ENCODE data around the gene RPLP2.

RPLP2 gene

DNA sequence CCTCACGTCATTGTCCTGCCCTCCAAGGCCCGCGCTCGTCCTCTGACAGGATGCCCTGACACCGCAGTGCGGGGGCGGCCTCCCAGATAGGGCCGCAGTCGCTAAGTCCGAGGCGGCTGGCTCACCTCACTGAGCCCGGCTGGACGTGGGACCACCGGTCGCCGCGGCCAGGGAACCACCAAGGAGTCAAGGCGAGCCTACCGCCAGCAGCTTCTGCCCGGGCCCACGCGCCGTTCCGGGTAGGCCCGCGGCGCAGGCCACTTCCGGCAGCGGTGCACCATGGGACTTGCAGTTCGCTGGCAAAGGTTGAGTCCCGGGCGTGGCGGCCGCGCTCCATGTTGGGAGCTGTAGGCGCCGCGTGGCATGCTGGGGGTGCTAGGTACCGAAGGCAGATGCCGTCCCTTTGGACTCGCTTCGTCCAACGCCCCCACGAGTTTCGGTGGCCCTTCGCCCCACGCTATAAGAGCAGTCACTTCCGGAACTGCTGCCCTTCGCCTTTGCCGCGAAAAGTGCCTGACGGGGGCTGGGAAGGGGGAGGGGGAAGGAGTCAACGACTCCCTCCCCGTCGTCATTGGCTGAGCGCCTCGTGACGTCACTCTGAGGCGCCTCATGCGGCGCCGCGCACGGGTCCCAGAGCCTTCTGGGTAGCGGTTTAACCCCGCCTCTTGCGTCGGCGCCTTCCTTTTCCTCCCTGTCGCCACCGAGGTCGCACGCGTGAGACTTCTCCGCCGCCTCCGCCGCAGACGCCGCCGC is at the start of gene RPLP2:
Gene RPLP2 (plus strand): TSS at position 681 of the 753 bp plus-strand sequence. CDS start 268 bp downstream, outside the sequence.
- peak; percentile 97 for DNase-seq

DNA sequence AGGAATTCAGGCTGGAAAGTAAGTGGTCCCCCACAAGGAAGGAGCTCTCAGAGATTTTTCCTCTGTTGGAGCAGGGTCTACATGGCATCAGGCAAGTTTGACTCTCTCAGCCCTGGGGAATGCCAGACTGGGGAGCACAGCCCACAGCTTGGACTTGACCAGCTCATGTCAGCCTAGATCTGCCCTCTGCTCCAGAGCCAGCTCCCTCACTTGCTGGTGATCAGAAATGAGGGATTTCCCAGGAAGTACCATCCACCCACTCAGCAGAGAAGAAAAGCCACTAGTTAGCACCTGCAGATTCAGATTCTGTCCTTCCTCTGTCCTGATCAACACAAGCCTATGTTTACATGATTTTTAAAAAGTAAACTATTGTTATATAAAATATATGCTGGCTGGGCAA is 49.5 kb upstream of the RPLP2 start:
- no peak for DNase-seq

DNA sequence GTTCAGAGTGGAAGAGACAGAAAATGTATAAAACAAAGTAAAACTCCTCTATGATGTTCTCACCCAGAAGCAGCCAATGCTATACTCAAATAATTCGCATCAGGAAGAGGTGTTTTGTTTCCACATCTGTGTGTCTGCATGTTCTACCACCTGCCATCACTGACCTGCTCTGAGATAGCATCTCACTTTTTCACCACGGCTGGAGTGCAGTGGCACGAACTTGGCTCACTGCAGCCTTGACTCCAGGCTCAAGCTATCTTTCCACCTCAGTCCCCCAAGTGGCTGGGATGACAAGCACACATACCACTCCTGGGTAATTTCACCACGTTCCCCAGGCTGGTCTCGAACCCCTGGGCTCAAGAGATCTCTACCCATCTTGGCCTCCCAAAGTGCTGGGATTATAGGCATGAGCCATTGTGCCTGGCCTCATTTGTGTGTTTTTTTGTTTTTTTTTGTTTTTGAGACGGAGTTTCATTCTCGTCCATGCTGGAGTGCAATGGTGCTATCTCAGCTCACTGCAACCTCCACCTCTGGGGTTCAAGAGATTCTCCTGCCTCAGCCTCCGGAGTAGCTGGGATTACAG is 48.1 kb upstream of the RPLP2 start:
- no peak for DNase-seq

DNA sequence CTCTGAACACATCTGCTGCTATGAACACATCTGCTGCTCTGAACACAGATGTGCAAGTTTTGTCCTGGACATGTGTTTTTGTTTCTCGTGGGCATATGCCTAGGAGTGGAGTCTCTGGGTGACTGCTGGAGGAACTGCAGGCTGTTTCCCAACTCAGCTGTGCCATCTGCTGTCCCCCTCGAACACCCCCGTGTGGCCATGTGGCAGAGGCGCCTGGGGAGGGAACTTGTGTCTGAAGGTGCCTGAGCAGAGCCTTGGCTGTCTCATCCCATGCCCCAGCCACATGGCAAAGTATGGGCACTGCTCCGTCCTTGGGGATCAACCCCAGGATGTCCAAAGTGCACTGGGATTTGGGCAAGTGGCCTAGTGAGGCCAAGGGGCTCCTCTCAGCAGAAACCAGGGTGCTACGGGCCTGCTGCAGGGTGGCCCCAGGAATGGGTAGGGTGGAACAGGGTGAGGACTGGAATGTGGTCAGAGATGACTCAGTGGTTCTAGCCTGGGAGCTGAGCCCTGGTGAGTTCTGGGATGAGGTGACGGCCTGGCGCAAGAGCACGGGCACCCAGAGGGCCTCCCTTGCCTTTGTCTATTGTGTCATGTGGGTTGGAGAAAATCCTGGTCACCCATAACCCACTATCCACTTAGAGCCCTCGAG is 47.2 kb upstream of the RPLP2 start:
- no peak for DNase-seq

DNA sequence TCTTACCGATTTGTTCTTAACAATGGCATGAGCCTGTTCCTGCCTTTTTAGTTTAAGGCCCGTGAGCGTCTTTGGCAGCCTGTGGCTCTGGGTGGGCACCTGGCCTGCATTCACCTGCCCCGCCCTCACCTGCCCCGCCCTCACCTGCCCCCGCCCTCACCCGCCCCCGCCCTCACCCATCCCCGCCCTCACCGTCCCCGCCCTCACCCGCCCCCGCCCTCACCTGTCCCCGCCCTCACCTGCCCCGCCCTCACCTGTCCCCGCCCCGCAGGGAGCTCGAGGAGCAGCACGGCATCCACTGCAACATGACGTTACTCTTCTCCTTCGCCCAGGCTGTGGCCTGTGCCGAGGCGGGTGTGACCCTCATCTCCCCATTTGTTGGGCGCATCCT is 46.7 kb upstream of the RPLP2 start:
- DNase-seq, result no peak

DNA sequence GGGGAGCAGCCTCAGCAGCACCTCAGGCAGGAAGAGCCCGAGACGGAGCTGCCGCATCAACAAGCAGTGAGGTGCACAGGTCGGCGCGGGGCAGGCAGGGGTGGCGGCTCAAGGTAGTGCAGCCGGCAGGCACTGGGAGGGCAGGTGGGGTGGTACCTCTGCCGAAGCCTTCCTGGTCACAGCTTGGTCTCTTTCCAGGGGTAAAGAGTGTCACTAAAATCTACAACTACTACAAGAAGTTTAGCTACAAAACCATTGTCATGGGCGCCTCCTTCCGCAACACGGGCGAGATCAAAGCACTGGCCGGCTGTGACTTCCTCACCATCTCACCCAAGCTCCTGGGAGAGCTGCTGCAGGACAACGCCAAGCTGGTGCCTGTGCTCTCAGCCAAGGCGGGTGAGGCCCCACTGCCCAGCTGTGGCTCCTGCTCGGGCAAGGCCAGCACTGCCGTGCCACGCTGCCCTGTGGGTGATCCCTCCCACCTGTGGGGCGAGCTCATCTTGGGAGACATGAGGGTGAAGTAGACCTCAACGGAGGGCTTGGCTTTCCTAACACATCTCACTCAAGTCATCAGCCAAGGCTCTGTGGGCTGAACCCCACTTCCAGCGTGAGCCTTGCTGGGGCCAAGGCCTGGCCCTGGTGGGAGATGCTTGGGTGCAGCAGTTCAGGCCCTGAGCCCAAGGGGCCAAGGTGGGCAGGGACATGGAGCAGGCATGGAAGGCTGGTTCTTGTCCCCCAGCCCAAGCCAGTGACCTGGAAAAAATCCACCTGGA is 46.0 kb upstream of the RPLP2 start:
- DNase-seq, result no peak

DNA sequence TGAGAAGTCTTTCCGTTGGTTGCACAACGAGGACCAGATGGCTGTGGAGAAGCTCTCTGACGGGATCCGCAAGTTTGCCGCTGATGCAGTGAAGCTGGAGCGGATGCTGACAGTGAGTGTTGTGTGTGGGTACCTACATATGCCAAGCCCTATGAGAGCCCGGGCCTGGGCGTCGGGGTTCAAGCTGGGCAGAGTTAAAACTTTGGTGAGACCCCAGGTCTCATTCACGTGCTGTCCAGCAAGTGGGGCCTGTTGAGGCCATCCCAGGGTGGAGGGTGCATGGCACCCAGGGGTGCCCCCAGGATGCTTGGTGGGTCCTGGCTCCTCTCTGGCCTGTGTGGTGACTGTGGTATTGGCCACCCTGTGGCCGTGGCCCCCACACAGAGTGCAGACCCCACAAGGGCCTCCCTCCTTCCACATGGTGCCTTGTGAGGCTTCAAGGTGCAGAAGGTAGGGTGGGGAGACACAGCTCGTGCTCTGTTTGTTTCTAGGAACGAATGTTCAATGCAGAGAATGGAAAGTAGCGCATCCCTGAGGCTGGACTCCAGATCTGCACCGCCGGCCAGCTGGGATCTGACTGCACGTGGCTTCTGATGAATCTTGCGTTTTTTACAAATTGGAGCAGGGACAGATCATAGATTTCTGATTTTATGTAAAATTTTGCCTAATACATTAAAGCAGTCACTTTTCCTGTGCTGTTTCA is 45.3 kb upstream of the RPLP2 start:
- DNase-seq, result no peak

DNA sequence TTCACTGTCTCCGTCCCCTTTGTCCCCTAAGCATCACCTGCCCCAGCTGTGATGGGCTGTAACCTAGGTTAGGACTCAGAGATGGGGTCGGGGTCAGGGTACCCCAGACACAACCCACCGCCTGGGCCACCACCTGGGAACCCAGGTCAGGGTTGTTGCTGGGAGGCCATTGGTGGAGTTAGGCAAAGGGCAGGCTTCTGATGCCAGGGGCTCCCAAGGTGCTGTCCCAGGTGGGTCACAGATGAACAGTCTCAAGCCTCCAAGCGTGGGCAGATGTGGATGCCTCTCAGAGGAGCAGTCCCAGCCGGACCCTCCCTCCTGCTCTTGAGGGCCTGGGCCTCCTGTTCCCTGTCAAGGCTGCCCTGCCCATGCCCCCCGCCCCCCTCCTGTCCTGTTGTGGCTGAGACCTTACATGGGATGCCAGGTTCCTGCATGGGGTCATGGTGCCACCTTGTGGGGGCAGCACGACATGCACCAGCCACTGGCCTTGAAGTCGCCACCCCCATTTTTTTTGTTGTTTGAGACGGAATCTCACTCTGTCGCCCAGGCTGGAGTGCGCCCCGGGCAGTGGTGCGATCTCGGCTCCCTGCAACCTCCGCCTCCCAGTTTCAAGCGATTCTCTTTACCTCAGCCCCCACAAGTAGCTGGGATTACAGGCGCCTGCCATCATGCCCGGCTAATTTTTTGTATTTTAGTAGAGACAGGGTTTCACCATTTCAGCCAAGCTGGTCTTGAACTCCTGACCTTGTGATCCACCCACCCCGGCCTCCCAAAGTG is 44.6 kb upstream of the RPLP2 start:
- DNase-seq, result no peak

DNA sequence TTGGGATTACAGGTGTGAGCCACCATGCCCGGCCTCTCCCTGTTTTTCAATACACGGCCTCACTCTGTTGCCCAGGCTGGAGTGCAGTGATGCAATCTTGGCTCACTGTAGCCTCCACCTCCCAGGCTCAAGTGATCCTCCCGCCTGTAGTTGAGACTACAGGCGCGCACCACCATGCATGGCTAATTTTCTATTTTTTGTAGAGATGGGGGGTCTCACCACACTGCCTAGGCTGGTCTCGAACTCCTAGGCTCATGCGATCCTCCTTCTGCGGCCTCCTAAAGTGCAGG is 44.0 kb upstream of the RPLP2 start:
- no peak for DNase-seq

DNA sequence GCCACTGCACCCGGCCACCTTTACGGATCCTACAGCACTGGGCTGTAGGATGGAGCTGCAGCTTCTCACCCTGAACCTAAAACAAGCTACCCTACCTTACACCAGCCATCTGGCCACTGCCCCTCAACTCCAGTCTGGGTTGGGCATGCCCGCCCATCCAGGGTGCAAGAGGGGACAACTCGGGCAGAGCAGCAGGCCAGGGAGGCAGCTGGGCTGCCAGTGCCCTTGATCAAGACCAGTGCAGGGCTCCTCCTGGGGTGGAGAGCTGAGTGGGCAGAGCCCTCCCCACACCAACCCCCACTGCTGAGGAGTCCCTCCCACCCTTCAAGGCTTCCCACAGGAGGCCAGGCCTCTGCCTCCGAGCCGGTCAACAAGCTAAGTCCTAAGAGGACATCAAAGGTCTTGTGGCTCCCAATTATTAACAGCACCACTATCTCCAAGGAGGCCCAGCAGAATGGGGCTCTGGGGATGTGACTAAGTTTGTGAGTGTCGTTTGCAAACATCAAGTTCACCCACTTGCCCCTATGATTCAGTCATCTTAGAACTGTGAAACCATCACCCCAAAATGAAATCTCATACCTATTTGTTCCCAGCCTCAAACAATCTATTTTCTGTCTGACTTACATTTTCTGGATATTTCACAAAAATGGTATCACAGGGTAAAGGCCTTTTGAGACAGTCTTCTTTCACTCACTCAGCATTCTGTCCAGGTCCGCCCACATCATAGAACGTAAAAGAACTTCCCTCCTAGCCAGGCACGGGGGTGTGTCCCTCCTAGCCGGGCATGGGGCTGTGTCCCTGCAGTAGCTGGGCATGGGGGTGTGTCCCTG is 43.4 kb upstream of the RPLP2 start:
- no peak for DNase-seq

DNA sequence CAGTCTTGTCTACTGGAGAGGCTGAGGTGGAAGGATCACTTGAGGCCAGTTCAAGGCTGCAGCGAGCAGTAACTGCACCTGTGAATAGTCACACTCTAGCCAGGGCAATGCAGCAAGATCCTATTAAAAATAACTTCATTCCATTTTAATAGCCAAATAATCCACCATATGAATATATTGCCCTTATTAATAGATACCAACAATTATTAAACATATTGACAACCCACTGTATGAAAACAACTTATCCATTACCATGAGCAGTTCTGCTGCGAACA is 42.9 kb upstream of the RPLP2 start:
- no peak for DNase-seq

DNA sequence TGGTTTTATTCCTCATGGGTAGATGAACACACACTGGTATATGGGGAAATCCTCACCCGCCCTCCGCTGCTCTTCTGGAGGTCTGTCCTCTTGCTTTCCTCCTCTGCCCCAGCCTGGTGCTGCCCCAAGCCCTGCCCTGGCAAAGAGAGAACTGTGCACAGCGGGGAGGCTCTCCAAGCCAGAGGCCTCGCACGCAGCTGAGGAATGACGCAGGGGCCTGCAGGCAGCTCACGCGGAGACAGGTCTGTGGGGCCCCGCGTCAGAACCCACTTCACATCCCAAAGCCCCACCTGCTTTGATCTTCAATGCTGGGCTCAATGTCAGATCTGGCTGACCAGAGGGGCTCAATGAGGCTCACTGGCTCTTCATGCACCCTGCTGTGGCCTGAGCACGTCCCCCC is 42.5 kb upstream of the RPLP2 start:
- no peak for DNase-seq

DNA sequence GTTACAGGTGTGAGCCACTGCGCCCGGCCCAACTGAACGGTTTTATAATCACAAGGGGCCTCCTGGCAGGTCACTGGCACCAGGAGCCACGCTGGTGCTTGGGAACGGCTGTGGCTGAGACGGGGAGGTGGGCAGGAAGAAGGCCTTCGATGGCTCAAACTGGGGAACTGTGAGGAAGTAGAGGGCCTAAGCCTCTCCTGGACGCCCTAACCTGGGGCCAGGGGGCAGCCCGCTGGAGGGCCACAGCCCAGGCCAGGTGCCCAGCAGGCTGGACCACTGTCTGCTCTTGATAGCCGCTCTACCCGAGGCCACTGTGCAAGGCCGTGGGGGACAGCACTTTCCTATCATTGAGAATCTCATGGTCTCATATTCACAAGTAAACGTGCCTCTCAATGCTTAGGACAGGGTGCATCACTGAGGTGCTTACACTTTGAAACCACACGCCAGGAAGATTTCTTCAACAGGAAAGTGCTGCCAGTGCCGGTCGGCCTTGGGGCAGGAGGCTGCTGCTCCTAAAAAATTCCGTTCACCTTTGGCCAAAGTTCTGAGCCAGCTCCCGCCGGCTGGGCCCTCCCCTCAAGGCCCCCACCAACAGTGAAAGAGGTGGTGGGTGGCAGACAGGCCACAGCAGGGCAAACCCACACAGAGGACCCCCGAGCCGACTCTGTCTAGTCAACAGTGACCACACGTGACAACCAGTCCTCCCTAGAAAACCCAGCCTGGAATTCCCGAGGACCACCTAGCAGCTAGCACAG is 39.7 kb upstream of the RPLP2 start:
- no peak for DNase-seq

DNA sequence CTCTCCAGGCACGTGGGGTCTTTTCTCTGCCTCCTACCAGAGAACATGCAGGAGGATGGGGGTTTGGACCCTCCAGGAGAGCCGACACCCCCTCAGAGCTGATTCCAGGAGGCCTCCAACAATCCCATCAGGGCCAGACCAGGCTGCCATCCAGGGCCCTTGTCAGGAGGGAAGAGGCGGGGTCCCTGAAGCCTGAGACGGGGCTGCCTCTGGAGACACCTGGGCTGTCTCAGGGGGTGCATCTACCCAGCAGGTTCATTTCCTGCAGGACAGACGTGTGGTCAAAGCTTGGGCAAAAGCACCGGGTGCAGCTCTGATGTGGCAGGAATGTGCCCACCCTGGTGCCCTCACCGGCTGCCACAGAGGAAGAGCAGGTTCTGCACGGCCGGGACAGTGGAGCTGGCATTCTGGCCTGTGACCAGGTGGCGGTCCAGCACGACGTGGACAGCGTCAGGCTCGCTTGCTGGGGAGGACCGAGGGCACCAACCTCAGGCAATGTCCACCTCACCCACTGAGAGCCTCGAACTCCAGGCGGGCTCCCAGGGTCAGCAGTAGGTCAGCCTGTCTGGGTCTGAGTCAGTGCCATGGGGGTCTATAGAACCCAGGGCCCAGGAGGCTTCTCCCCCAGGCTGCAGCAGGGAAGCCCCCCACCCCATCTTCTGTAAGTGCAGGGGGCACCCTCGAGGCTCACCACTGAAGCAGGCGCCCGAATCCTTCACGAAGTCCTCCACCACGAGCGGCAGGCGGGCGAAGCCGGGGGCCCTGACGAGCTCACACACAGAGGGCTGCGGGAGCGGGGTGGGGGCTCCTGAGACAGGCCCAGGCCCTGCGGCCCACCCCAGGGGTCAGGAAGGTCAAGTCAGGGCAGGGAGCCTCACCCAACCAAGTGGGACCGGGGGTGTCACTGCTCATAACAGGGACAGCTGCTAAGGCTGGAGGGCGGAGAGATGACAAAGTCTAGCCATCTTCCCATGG is 38.8 kb upstream of the RPLP2 start:
- DNase-seq, result no peak

DNA sequence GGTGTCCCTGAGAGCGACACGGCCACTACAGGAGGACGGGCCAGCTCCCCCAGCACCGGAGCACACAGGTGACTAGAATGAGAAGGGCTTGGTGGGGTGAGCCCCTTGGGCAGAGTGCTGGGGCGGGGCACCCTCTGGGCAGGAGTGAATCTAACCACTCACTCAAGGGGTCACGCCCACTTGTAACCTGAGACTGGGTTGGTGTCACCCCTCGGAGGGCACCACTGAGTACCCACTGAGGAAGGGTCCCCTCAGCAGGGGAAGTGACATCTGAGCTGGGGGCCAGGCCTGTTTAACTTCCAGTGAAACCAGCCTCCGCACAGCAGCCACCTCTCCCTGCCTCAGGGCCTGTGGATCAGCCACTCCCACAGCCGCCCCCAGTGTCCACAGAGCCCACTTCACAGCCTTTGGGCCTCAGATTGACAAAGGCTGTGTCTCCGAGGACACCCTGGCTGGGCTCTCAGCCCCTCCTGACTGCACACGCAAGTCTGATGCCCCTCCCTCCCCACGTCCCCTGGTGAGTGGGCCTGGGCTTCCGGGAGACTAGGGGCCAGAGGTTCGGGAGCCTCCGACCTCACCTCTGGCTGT is 38.1 kb upstream of the RPLP2 start:
- no peak for DNase-seq

DNA sequence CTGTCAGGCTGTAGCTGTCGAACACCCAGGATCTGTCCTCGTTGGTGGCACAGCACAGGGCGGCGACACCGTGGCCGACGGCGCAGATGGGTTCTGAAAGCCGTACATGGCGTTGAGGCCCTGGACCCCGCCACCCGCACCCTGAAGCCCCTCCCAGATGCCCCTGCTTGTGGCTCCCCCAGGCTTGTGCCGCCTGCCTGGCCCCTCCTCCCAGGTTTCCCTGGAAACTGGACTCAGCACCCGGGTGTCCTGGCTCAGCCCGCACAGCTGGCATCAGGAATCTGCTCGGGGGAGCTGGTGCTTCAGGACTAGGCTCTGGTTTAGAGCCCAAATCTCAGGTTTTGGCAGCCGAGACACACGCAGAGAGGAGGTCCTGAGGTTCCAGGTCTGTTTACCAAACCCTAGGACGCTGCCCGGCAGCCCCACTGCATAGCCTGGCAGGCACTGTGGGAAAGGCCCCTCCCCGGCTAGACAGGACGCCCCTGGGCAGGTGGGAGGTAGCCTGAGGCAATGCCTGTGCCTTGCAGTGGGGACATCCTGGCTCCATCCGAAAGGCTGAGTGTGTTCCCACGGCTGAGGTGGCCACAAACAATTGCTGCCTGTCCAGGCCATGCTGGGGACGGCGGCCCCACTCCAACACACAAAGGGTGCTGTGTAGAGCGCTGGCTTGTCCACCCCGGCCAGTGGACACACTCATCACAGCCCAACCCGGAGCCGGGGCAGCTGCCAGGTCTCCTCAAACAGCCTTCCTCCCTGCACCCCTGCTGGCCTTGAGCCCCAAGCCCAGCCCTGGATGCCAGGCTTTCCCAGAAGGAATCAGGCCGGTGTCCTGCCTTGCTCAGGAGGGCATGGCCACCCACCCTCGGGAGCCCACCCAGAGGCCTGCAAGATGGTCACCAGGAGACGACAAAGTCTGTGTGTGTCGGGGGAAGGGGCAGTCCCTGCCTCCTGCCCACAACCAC is 37.1 kb upstream of the RPLP2 start:
- no peak for DNase-seq

DNA sequence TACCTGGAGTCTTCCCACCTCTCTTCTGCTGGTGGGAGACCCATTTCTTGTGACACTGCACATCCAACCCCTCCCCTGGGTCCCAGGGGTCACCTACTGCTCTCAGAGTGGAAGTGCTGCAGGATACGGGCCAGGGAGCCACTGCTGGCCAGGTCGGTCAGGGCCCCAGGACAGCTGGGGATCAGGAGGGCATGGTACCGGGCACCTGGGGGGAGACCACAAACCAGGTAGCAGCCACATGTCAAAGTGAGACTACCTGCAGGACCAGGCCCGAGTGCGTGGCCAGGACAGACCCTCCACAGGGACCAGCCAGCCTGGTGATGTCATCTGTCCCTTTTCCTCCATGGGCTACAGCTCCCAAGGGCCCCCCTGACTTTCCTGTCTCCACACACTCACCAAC is 36.3 kb upstream of the RPLP2 start:
- DNase-seq, result no peak

DNA sequence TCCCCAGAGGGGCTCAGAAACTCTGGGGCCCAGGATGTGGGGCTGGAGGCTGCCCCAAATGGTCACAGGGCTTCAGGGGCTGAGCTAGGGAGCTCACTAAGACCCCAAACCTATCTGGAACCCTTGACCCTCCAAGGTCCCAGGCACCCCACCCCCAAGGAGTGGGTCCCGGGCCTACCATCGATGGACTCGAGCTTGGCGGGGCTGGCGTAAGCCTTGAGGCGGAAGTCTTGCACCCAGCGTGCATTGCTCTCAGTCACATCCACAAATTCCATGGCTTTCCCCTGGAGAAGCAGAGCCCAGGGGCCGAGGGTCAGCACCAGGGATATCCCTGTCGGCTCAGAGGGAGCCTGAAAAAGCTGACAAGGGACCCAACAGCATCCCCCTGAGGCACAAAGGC is 35.9 kb upstream of the RPLP2 start:
- DNase-seq, result no peak
